Ishikawa (cell line): Measurements from ENCODE around the gene DAB2IP.

Experiments used
- CEBPB ChIP-seq: IDR thresholded peaks from 2 replicates; pipeline ENCODE4 v1.6.1; 2012
- CREB1 ChIP-seq: IDR thresholded peaks from 2 replicates; pipeline ENCODE4 v1.6.1; 2012; ENCODE audit warnings: low read depth
- EGR1 ChIP-seq: IDR thresholded peaks from 2 replicates; pipeline ENCODE4 v1.6.1; 2012
- EP300 ChIP-seq: IDR thresholded peaks from 2 replicates; pipeline ENCODE4 v1.6.1; 2012; ENCODE audit warnings: borderline replicate concordance
- FOXM1 ChIP-seq: IDR thresholded peaks from 2 replicates; pipeline ENCODE4 v1.6.1; 2012; ENCODE audit warnings: low read depth, borderline replicate concordance
- MAX ChIP-seq: IDR thresholded peaks from 2 replicates; pipeline ENCODE4 v1.6.1; 2012
- NFIC ChIP-seq: IDR thresholded peaks from 2 replicates; pipeline ENCODE4 v1.6.1; 2012
- RAD21 ChIP-seq: IDR thresholded peaks from 2 replicates; pipeline ENCODE4 v1.6.1; 2012; ENCODE audit warnings: low read depth
- REST ChIP-seq: IDR thresholded peaks from 2 replicates; pipeline ENCODE4 v1.6.1; 2012; ENCODE audit warnings: low read depth, mild to moderate bottlenecking
- TAF1 ChIP-seq: IDR thresholded peaks from 2 replicates; pipeline ENCODE4 v1.6.1; 2012; ENCODE audit warnings: low read depth, mild to moderate bottlenecking
- TCF12 ChIP-seq: IDR thresholded peaks from 2 replicates; pipeline ENCODE4 v1.6.1; 2012; ENCODE audit warnings: low read depth
- TEAD4 ChIP-seq: IDR thresholded peaks from 2 replicates; pipeline ENCODE4 v1.6.1; 2012
- USF1 ChIP-seq: IDR thresholded peaks from 2 replicates; pipeline ENCODE4 v1.6.1; 2012
- YY1 ChIP-seq: IDR thresholded peaks from 2 replicates; pipeline ENCODE4 v1.6.1; 2012; ENCODE audit warnings: low read depth
- ZBTB7A ChIP-seq: IDR thresholded peaks from 2 replicates; pipeline ENCODE4 v1.6.1; 2012; ENCODE audit warnings: low read depth

DAB2IP gene

GRCh38 chr9:121683652-121684051 is 32.2 kb downstream of the DAB2IP start:
- TF ChIP-seq TAF1 (no peak), CEBPB (no peak), FOXM1 (no peak), CREB1 (no peak), YY1 (no peak), NFIC (no peak), USF1 (no peak), RAD21 (no peak), TCF12 (no peak), TEAD4 (no peak), MAX (no peak), EGR1 (no peak), ZBTB7A (no peak)

- TF ChIP-seq RAD21, result peak; percentile 62
- TF ChIP-seq CREB1, result no peak
- no peak for TF ChIP-seq YY1
- no peak for TF ChIP-seq FOXM1
- no peak for TF ChIP-seq TAF1
- no peak for TF ChIP-seq TCF12
Measured at GRCh38 chr9:121684381-121685145, 33.1 kb downstream of the DAB2IP start.

- no peak for TF ChIP-seq CREB1
- no peak for TF ChIP-seq RAD21
Measured at GRCh38 chr9:121685146-121685794, 33.8 kb downstream of the DAB2IP start.

GRCh38 chr9:121685795-121686377 is 34.5 kb downstream of the DAB2IP start:
- TF ChIP-seq MAX (no peak), CREB1 (no peak), EGR1 (no peak), FOXM1 (no peak), REST (no peak), RAD21 (no peak), EP300 (no peak), CEBPB (no peak), YY1 (no peak), USF1 (no peak), NFIC (no peak), TCF12 (no peak), TEAD4 (no peak), ZBTB7A (no peak), TAF1 (no peak)

- no peak for TF ChIP-seq TEAD4
- peak; percentile 44; the same call in 1 of the 2 replicates for TF ChIP-seq ZBTB7A
- TF ChIP-seq YY1, result no peak
- TF ChIP-seq RAD21, result peak; percentile 89
Measured at GRCh38 chr9:121686930-121687541, 35.6 kb downstream of the DAB2IP start.

- TF ChIP-seq YY1, result no peak
- TF ChIP-seq TEAD4, result no peak
- peak; percentile 21; the same call in 1 of the 2 replicates for TF ChIP-seq EGR1
Measured at GRCh38 chr9:121688146-121688680, 36.8 kb downstream of the DAB2IP start.

GRCh38 chr9:121688681-121689080 is 37.2 kb downstream of the DAB2IP start:
- TF ChIP-seq EGR1, result no peak
- TF ChIP-seq USF1, result no peak
- TF ChIP-seq CEBPB, result no peak
- no peak for TF ChIP-seq ZBTB7A
- TF ChIP-seq MAX, result no peak
- TF ChIP-seq TCF12, result no peak
